AG04449 (cell line): ENCODE results near the gene KIT.
"Not testable (repeated sequence)": the region's sequence is repeated elsewhere in the genome, so short reads cannot be mapped to it uniquely, and the experiment has no call there.

ENCODE experiments used
- CTCF ChIA-PET: fragments of 350-600 bp; formaldehyde crosslinking; extraction: SDS; loops from one replicate; lab custom pipeline; 2021; ENCODE audit warnings: antibody characterized with exemption; lab: Yijun Ruan, JAX
- POLR2A ChIA-PET: fragments of 400-600, 350-600 bp; formaldehyde crosslinking; extraction: SDS; loops from one replicate; lab custom pipeline; 2020; ENCODE audit warnings: antibody characterized with exemption, inconsistent platforms; lab: Yijun Ruan, JAX
- DNase-seq: peaks from one replicate; pipeline ENCODE4 v3.0.0-alpha.2; 2010; ENCODE audit warnings: low read depth, low spot score
- H3K4me3 ChIP-seq: 2 replicates; pipeline ENCODE4 v1.5.1; 2011; ENCODE audit warnings: low read depth, mild to moderate bottlenecking, control low read depth, low read length
- TF ChIP-seq, protein P1 (sequence below): IDR thresholded peaks from one replicate; pipeline ENCODE4 v1.5.1; 2011; ENCODE audit warnings: mild to moderate bottlenecking, moderate library complexity, low read length, control low read depth, inconsistent platforms; ENCODE audit not compliant: insufficient read depth; ENCODE audit errors: missing control alignments

Gene KIT

DNA sequence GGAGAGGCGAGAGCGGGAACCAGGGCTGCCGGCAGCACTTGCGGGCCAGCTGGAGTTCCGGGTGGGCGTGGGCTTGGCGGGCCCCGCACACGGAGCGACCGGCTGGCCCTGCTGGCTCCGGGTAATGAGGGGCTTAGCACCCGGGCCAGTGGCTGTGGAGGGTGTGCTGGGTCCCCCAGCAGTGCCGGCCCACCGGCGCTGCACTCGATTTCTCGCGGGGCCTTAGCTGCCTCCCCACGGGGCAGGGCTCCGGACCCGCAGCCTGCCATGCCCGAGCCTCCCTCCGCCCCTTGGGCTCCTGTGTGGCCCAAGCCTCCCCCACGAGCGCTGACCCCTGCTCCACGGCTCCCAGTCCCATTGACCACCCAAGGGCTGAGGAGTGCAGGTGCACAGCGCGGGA lies 25.2 kb upstream of the KIT start:
- DNase-seq = no peak
- H3K4me3 ChIP-seq = no peak overlapping the region
- TF ChIP-seq, protein P1, sequence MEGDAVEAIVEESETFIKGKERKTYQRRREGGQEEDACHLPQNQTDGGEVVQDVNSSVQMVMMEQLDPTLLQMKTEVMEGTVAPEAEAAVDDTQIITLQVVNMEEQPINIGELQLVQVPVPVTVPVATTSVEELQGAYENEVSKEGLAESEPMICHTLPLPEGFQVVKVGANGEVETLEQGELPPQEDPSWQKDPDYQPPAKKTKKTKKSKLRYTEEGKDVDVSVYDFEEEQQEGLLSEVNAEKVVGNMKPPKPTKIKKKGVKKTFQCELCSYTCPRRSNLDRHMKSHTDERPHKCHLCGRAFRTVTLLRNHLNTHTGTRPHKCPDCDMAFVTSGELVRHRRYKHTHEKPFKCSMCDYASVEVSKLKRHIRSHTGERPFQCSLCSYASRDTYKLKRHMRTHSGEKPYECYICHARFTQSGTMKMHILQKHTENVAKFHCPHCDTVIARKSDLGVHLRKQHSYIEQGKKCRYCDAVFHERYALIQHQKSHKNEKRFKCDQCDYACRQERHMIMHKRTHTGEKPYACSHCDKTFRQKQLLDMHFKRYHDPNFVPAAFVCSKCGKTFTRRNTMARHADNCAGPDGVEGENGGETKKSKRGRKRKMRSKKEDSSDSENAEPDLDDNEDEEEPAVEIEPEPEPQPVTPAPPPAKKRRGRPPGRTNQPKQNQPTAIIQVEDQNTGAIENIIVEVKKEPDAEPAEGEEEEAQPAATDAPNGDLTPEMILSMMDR = no peak
- POLR2A ChIA-PET = no interaction called here
- CTCF ChIA-PET = no interaction called here

DNA sequence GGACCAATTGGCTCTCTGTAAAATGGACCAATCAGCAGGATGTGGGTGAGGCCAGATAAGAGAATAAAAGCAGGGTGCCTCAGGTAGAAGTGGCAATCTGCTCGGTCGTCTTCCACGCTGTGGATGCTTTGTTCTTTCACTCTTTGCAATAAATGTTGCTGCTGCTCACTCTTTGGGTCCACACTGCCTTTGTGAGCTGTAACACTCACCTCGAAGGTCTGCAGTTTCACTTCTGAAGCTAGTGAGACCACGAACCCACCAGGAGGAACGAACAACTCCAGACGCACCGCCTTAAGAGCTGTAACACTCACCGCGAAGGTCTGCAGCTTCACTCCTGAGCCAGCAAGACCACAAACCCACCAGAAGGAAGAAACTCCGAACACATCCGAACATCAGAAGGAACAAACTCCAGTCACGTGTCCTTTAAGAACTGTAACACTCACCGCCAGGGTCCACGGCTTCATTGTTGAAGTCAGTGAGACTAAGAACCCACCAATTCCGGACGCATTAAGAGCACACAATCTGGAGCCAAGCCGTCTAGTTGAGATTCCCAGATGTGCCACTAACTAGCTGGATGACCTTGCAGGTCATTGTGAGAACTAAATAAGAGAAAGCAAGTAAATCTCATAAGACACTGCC lies 24.5 kb upstream of the KIT start:
- POLR2A ChIA-PET, DNase-seq, H3K4me3 ChIP-seq, CTCF ChIA-PET: not testable (repeated sequence)

DNA sequence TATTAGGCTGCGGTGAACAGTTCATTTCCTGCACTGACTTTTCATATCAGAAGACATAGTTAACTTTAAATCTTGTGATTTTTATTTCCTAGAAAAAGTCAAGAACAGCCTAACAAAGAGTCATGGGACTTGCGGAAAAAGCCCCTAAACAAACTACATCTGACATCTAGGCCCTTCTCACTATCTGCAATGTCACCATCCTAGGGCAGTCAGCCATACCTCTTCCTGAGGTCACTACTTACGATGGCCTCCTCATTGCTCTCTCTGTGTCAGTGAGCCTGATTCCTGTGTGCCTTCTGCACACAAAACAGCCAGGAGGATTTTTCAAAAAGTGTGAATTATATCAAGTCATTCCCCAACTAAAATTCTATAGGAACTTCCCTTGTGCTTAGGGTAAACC lies 22.4 kb upstream of the KIT start:
- ChIA-PET CTCF (interaction anchor here (0.7 kb wide), 1 partner anchor 1168 kb away, joined by 3 read pairs; no protein-coding TSS in a partner anchor), POLR2A (no interaction called here)
- no peak overlapping the region for H3K4me3 ChIP-seq
- DNase-seq = no peak
- TF ChIP-seq, protein P1 = no peak

DNA sequence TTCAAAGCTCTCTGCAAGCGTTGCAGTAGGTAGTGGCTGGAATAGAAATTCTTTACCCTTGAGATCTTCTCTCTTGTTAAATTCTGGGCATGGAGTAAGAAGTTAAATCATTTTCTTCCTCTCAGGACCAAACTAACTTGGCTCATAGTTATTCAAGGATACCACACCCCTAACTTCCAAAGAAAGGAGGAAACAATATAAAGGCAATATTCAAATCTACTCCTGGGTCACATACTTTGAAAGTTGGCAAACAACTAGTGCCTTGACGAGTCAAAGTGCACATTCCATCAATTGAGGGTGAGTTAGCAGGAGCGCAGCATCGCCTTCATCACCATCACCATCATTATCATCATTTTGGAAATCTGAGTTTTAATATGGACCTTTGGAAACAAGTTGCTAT lies 20.4 kb upstream of the KIT start:
- ChIA-PET POLR2A (no interaction called here), CTCF (no interaction called here)
- no peak for DNase-seq
- H3K4me3 ChIP-seq = no peak overlapping the region
- TF ChIP-seq, protein P1 = no peak

DNA sequence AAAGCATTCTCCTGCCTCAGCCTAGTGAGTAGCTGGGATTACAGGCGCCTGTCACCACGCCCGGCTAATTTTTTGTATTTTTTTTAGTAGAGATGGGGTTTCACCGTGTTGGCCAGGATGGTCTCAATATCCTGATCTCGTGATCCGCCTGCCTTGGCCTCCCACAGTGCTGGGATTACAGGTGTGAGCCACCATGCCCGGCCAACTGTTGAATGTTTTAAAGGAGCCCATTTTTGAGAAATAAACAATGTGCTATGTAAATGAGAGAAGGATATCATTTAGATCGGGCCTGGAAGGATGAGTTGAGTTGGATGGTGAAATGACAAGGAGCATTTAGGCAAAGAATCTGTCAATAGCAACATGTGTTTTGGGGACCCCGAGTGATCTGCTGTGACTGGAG lies 16.7 kb upstream of the KIT start:
- CTCF ChIA-PET = interaction anchor here (0.6 kb wide), 1 partner anchor 913 kb away, joined by 3 read pairs; no protein-coding TSS in a partner anchor
- DNase-seq, H3K4me3 ChIP-seq, POLR2A ChIA-PET: not testable (repeated sequence)

DNA sequence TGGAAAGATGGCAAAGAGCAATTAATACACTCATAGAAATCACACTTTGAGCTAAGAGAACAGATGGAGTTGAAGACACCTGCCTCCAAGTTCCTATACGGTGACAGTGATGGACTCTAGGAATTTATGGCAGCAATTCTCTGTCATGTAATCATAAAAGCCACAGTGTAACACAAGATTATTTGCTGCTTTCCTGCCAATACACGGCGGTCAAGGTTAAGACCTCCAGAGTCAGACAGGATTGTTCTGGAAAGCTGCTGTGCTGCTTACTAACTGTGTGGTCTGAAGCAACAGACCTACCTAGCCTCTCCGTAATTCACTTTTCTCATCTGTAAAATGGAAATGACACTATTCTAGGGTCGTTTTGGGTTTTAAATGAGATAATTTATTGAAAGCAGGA lies 14.6 kb upstream of the KIT start:
- POLR2A ChIA-PET = no interaction called here
- no peak for DNase-seq
- H3K4me3 ChIP-seq = no peak overlapping the region
- TF ChIP-seq, protein P1 = no peak
- CTCF ChIA-PET = no interaction called here

DNA sequence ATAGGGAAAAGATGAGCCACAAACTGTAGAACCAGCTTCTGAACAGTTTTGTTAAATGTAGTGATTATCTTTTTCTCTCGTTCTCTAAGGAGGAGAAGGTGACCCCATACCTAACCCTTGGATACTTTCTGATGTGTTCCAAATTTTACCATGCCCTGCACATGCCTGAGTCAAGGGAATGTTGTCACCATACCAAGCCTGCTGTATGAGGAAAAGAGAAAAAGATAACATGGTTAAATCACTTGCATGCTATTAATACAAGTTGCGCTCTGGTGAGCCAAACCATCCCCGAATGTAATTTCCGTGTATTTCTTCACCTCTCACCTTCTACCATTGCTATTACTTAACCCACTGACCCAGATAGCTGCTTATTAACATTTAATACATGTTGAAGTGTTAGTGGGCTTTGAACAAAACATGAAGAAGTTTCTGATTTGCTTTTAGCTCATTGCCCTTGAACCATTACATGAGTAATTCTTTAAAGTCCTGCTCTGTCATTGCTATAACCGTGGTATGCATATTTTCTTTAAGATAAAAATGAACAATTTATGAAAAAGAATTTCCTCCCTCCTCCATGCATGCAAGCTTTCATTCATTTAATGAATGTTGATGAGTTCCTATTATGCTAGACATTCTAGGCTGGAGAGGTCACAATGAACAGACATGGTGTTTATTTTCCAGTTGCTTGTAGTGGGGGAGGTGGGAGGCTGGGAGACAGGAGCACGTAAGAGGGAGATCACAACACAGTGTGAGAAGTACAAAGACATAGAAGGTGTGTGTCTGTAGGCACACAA lies 13.6 kb upstream of the KIT start:
- CTCF ChIA-PET = interaction anchor here (0.9 kb wide), 1 partner anchor 12 kb away, joined by 3 read pairs; no protein-coding TSS in a partner anchor
- POLR2A ChIA-PET = no interaction called here
- TF ChIP-seq, protein P1 = no peak

More for the DNA sequence above, 13.6 kb upstream of the KIT start:
- no peak for DNase-seq
- H3K4me3 ChIP-seq = no peak overlapping the region
